GM11168 (cell line): ENCODE results near the gene GJB4.
"Not testable (repeated sequence)": the region's sequence is repeated elsewhere in the genome, so short reads cannot be mapped to it uniquely, and the experiment has no call there.

Source experiments
- in situ Hi-C: fragments of 300-500 bp; cut with MboI; formaldehyde crosslinking; loops from one replicate; pipeline ENCODE4 v1.12.0; 2022; ENCODE audit warnings: low sequenced_read_pairs; ENCODE audit not compliant: unreplicated experiment

The GJB4 gene

DNA sequence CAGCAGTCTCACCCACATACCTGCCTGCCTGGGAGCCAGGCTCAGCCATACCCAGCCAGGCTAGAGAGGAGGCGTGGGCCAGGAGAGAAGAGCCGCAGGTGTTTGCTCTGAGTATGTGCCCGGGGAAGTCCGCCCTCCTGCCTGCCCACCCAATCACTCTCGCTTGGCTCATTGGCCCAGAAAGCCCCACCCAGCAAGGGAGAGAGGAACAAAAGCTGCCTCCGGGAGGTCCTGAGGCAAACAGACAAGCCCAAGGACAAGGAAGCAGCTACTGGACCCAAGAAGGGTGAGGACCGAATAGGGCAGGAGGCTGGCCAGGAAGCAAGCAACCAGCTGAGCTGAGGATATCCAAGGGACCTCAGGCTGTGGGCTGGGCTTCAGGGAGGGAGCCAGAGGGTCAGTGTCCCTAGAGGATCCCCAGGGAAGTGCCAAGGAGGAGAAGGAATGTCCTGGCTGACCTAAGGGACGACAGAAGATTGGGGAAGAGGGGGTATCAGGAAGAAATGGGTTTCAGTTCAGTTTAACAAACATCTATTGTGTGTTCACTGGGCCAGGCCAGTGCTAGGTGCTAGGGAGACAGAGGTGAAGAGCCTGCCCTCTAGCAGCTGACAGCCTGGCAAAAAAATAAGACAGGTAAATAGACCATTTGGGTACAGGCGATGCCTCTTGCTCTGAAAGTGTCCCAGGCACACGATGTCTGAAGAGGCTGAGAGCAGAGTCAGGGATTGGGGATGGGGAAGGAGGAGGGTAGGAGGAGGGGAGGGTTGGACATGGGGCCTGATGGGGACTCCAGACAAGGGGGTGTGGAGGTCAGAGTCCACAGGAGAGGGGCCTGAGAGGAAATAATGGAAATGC is at the start of gene GJB4:
Gene GJB4, plus strand, starts transcription at position 238 of the 855 bp plus-strand sequence. CDS start 1,515 bp downstream, outside the sequence.
- in situ Hi-C loops, result no loop called here

DNA sequence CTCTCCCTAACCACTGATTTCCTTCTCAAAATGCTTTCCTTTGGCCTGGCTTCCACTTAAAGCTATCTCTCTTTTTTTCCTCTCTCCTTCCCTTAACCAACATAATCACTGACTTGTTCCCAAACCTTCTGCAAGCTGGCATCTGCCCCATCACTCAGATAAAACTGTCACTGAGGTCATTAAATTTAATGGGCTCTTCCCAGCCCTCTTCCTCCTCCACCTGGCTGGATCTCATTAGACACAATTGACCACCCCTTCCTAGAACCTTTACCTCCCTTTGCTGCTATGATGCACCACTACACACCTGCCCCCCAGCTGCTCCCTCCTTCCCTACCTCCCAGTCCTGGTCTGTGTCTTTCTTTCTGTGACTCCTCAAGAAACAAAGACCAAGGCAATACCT is 48.7 kb upstream of the GJB4 start:
- in situ Hi-C loops, result no loop called here

- in situ Hi-C loops, result no loop called here
Measured at GRCh38 chr1:34711485-34711884, 48.1 kb upstream of the GJB4 start.

- in situ Hi-C loops, result no loop called here
Measured at GRCh38 chr1:34712007-34712688, 47.4 kb upstream of the GJB4 start.

- in situ Hi-C loops, result no loop called here
Measured at GRCh38 chr1:34713443-34713842, 46.1 kb upstream of the GJB4 start.

DNA sequence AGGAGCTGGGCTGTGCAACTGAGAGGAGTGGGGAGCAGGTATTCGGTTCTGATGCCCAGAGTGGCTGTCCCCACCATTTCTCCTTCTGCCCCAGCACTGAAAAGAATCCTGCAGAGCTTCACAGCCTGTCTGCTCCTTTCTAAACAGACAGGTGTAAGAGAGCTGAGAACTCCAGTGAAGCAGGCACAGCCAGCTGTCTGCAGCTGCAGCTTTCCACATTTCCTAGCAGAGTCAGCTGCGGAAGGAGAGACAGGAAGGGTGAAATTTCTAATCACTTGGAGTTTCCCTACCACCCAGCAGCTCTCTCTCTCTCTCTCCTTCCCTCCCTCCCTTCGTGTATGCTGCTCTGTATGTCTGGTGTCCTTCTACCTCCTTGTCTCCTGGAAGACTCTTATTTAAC is 45.2 kb upstream of the GJB4 start:
- in situ Hi-C loops, result no loop called here

DNA sequence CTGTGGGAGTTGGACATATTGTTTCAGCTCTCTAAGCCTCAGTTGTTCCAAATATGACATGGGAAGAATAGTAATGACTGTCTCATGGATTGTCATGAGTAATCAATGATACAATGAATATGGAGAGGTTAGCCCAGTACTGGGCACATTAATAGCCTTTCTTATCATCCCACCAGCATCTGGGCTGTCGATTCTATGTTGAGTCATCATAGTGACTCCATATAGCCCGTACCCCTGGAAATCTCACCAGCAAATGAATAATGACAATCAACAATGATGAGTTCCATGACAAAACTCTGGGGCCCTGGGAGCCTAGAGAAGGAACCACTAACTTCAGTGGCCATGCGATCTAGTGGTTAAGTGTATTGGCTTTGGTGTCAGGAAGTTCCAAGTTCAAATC is 44.4 kb upstream of the GJB4 start:
- in situ Hi-C loops, result no loop called here

- in situ Hi-C loops, result no loop called here
Measured at GRCh38 chr1:34721241-34721640, 38.3 kb upstream of the GJB4 start.

GRCh38 chr1:34721646-34722355 is 37.7 kb upstream of the GJB4 start:
- in situ Hi-C loops, result no loop called here

DNA sequence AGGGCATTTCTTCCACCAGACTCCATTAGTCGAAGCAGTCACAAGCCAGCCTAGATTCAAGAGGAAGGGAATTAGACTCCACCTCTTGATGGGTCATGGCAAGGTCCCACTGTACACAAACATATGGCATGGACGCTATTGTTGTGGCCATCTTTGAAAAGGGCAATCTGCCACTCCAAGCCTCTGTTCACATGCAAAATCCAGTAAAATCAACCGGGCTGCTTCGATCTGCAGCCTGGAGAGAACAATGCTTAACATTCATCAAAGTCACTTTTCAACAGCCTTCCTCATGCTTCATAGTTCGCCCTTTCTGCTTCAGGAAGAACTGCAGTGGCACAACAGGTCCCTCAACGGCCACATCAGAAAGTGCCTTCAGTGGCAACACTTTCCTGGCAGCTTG is 32.7 kb upstream of the GJB4 start:
- in situ Hi-C loops, result no loop called here

DNA sequence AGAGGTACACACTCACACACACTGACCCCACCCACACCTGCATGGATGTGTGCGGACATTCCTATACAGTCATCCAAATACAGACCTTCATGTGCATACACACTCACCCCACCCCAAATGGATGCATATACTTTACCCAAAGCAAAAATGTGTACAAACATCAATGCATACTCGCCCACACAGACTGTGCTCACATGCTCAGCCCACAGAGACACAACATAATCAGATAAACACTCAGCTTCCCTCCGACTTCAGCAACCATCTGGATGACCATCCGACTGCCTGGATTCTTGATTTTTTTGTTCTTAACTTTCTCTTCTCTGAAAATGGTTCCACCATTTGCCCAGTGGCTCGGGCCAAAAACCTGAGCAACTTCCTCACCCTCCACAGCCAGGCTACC is 29.1 kb upstream of the GJB4 start:
- in situ Hi-C loops, result no loop called here

DNA sequence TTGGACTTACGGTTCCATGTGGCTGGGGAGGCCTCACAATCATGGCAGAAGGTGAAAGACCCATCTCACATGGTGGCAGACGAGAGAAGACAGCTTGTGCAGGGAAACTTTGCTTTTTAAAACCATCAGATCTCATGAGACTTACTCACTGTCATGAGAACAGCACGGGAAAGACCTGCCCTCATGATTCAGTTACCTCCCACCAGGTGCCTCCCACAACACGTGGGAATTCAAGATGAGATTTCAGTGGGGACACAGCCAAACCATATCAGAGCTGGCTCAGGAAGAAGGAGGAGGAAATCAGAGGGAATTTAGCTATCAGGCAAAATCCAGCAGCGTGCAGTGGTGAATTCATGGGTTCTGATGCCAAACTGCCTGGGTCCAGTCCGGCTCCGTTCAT is 26.7 kb upstream of the GJB4 start:
- in situ Hi-C loops, result not testable (repeated sequence)

GRCh38 chr1:34736692-34737091 is 22.8 kb upstream of the GJB4 start:
- in situ Hi-C loops, result no loop called here

GRCh38 chr1:34737236-34737635 is 22.3 kb upstream of the GJB4 start:
- in situ Hi-C loops, result not testable (repeated sequence)

GRCh38 chr1:34739613-34740012 is 19.9 kb upstream of the GJB4 start:
- in situ Hi-C loops, result no loop called here

DNA sequence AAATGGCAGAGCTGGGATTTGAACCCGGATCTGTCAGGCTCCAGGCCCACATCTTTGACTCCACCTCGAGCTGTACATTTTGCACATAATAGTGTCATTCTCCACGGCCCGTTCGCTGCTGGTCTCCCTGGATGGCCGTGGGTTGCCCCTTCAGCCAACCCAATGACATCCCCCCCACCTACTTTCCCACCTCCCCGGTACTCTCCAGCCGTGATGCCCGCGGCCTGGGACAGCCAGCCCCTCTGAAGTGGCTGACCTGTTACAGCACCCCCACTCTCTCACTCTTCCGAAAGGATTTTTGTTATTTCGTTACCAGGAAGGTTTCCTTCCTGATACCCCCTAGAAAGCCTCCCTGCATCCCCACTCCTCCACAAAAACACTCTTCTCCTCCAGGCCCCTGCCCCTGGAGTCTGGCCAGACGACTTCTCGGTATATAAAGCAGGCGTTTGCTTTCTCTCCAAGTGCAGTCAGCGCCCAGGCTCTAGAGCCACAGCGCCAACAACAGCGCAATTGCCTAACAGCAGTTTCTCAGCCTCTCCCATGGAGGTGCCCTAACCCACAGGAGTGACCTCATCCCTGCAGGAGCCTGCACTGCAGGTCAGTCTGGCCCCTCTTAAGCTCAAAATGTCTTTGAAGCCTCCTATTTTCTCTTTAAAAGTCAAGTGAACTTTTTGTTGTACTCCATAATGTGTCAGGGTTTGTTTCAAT is 19.2 kb upstream of the GJB4 start:
- in situ Hi-C loops, result no loop called here

DNA sequence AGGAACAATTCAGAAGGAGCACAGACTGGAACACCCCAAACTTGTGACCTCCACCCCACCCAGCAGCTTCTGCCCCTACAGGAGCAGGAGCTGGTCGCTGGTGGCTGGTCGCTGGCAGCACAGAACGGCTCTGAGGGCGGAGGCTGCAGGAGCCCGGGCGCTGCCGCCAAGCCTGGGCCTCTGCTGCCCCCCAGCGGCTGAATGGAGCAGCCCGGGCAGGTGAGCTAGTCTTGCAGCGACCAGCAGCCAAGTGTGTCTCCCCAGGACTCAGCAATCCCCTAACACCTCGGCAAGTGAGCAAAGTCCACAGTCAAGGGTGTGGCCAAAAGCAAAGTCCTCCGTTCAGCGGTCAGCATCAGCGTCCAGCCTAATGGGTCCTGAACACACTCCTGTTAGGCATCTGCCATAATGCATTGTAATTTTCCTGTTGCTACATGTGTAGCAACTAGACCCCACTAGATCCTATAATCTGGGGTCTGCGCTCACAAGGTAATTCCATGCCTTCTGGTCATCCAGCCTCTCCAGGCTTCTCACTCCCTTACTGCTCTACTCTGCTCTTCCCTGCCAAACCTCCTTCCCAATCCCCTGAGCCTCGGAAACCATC is 16.8 kb upstream of the GJB4 start:
- in situ Hi-C loops, result no loop called here

DNA sequence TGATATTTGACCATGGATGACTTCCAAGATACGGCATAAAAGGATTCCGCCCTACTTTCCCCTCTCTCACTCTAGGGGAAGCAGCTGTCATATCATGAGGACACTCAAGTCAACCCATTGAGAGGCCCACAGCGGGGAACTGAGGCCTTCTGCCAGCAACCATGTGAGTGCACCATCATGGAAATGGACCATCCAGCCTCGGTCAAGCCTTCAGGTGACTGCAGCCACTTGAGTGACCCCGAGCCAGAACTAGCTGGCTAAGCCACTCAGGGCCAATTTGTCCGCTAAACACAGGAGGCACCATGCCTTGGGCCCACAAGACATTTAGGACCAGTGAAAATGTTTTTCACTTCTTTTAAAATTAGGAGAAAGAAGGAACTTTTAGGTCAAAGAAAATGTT is 15.8 kb upstream of the GJB4 start:
- in situ Hi-C loops, result no loop called here

GRCh38 chr1:34744851-34745250 is 14.7 kb upstream of the GJB4 start:
- in situ Hi-C loops, result no loop called here

GRCh38 chr1:34745666-34746065 is 13.9 kb upstream of the GJB4 start:
- in situ Hi-C loops, result no loop called here
